Astrocyte of the spinal cord (primary cell): Measurements from ENCODE around the gene MAGEA1.
"Not testable (repeated sequence)": the region's sequence is repeated elsewhere in the genome, so short reads cannot be mapped to it uniquely, and the experiment has no call there.

Experiments used
- DNase-seq: peaks from one replicate; pipeline ENCODE4 v3.0.0; 2011; ENCODE audit warnings: low read depth, low spot score
- H3K4me3 ChIP-seq: 2 replicates; pipeline ENCODE4 v1.5.1; 2011; ENCODE audit warnings: low read depth, mild to moderate bottlenecking, low read length, moderate library complexity
- in situ Hi-C: cut with HindIII; loops from 2 replicates; pipeline ENCODE4 v1.10.0; 2017; ENCODE audit warnings: low sequenced_read_pairs
- TF ChIP-seq, protein P1 (sequence below): IDR thresholded peaks from 2 replicates; pipeline ENCODE4 v1.5.1; 2012; ENCODE audit warnings: low read depth, mild to moderate bottlenecking, low read length, inconsistent platforms

Gene MAGEA1

DNA sequence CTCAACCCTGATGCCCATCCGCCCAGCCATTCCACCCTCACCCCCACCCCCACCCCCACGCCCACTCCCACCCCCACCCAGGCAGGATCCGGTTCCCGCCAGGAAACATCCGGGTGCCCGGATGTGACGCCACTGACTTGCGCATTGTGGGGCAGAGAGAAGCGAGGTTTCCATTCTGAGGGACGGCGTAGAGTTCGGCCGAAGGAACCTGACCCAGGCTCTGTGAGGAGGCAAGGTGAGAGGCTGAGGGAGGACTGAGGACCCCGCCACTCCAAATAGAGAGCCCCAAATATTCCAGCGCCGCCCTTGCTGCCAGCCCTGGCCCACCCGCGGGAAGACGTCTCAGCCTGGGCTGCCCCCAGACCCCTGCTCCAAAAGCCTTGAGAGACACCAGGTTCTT lies at the start of gene MAGEA1:
MAGEA1 (plus strand) TSS at position 154 of the 400 bp plus-strand sequence. CDS start 3,106 bp downstream, outside the sequence.
- H3K4me3 ChIP-seq = no peak within 1 kb of the TSS
- TF ChIP-seq, protein P1, sequence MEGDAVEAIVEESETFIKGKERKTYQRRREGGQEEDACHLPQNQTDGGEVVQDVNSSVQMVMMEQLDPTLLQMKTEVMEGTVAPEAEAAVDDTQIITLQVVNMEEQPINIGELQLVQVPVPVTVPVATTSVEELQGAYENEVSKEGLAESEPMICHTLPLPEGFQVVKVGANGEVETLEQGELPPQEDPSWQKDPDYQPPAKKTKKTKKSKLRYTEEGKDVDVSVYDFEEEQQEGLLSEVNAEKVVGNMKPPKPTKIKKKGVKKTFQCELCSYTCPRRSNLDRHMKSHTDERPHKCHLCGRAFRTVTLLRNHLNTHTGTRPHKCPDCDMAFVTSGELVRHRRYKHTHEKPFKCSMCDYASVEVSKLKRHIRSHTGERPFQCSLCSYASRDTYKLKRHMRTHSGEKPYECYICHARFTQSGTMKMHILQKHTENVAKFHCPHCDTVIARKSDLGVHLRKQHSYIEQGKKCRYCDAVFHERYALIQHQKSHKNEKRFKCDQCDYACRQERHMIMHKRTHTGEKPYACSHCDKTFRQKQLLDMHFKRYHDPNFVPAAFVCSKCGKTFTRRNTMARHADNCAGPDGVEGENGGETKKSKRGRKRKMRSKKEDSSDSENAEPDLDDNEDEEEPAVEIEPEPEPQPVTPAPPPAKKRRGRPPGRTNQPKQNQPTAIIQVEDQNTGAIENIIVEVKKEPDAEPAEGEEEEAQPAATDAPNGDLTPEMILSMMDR = no peak
- in situ Hi-C loops = no loop called here
- no peak for DNase-seq

- DNase-seq, H3K4me3 ChIP-seq, in situ Hi-C loops: not testable (repeated sequence)
Measured at GRCh38 chrX:153132924-153133323, 46.2 kb upstream of the MAGEA1 start.

GRCh38 chrX:153139074-153139473 lies 40.0 kb upstream of the MAGEA1 start:
- DNase-seq, in situ Hi-C loops, H3K4me3 ChIP-seq: not testable (repeated sequence)

DNA sequence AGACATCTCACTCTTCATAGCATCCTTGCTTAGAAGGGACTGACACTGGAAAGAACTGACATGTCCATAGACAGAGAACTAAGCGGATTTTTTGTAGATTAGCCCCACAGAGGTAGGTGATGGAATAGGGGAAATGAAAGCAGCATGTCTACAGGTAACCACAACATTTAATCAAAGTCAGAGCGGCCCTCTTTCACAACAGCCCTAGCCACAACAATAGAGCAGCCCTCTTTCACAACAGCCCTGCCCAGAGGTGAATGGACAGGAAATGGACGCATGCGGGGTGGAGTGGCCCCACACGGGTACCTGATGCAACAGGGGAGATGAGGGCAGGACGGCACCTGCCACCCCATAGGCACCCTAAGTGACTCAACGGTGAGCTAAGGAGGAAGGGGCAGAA lies 32.8 kb upstream of the MAGEA1 start:
- DNase-seq, in situ Hi-C loops, H3K4me3 ChIP-seq: not testable (repeated sequence)

- DNase-seq = no peak
- in situ Hi-C loops = no loop called here
- H3K4me3 ChIP-seq = no peak overlapping the region
- TF ChIP-seq, protein P1 = no peak
Measured at GRCh38 chrX:153153516-153153915, 25.6 kb upstream of the MAGEA1 start.

GRCh38 chrX:153157450-153157849 lies 21.6 kb upstream of the MAGEA1 start:
- in situ Hi-C loops = no loop called here
- no peak overlapping the region for H3K4me3 ChIP-seq
- TF ChIP-seq, protein P1 = no peak
- no peak for DNase-seq

GRCh38 chrX:153158319-153158718 lies 20.8 kb upstream of the MAGEA1 start:
- no peak for DNase-seq
- in situ Hi-C loops = no loop called here
- no peak overlapping the region for H3K4me3 ChIP-seq
- TF ChIP-seq, protein P1 = no peak

DNA sequence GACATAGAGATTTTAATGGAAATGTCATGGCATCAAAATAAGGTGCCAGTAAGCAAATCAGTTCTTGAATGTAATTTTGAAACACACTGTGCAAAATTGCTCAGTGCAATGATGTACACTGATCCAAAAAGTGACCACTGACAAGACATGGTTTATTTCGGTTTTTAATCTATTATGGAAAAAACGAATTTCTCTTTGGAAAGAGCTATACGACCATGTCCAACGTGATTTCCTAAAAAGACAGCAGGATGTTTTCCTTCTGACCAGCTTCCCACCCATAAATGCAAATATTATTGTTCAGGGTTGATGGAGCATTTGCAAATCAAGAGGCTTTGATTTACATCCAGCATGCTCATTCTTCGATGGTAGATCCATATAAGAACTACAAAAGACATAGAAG lies 17.1 kb upstream of the MAGEA1 start:
- TF ChIP-seq, protein P1 = no peak
- no peak for DNase-seq
- H3K4me3 ChIP-seq = no peak overlapping the region
- in situ Hi-C loops = no loop called here
